Gastroesophageal sphincter (tissue), 3 donors: Measurements from ENCODE around the gene HPCAL1.
"Not testable (repeated sequence)": the region's sequence is repeated elsewhere in the genome, so short reads cannot be mapped to it uniquely, and the experiment has no call there.

Source experiments
- CTCF ChIP-seq, 4 experiments: fragments of 200-600 bp in 2 of 4; fragments of 450-650 bp in 2 of 4; sonication (generic) in 1 of 4; IDR thresholded peaks; one replicate each; pipeline ENCODE4 v1.5.1; 2017 to 2019; ENCODE audit warnings: antibody characterized with exemption in 4 of 4, mild to moderate bottlenecking in 2 of 4, moderate library complexity in 2 of 4
- POLR2A ChIP-seq, 2 donors: fragments of 450-650 bp; IDR thresholded peaks; one replicate each; pipeline ENCODE4 v1.6.1; 2017; ENCODE audit warnings: antibody characterized with exemption in 2 of 2, mild to moderate bottlenecking in 2 of 2, moderate library complexity in 1 of 2
- POLR2AphosphoS5 ChIP-seq: sonication (generic); formaldehyde crosslinking; IDR thresholded peaks from one replicate; pipeline ENCODE4 v1.6.1; 2017; ENCODE audit warnings: antibody characterized with exemption

GRCh38 chr2:10291376-10291775 is 11.3 kb upstream of the HPCAL1 start:
- TF ChIP-seq CTCF (IDR thresholded peaks at IDR 0.05); POLR2AphosphoS5; POLR2A (IDR thresholded peaks at IDR 0.05): not testable (repeated sequence)
